Measurements from ENCODE around the gene LDLRAD4. TPM values are rescaled to one million over a fixed set of nuclear protein-coding genes. Genes with fewer than 3 reads are reported as not detected.

Gene LDLRAD4
- total RNA-seq, 1 experiment from 2014 or later: 3.6 TPM

DNA sequence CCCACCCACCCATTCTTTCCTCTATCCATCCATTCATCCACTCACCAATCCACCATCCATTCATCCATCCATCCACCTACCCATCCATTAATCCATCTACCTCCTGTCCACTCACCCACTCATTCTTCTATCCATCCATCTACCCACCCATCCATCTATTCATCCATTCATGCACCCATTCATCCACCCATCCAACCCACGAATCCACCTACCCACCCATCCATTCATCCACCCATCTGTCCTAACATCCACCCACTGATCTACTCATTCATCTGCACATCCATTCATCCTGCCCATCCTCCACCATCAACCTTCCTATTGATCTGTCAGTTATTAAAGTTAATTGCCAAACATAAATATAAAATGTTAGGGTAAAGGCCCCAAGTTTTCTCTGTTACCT is 25.6 kb downstream of the LDLRAD4 start:
- H3K9me3 ChIP-seq (ENCODE audit: low read depth, low read length, poor library complexity, severe bottlenecking): no peaks in the 10 kb centered on the region
- intact Hi-C loops (cut with micrococcal nuclease; ENCODE audit: unreplicated experiment): no loop called here
- DNase-seq (ENCODE audit: low spot score): no peak
- H3K4me1 ChIP-seq (ENCODE audit: insufficient read depth, low read length, poor library complexity, severe bottlenecking): no peaks in the 10 kb centered on the region
- no peaks in the 10 kb centered on the region for H3K36me3 ChIP-seq (ENCODE audit: insufficient read depth, low read length, poor library complexity, severe bottlenecking)
- H3K27me3 ChIP-seq (replicated peaks; ENCODE audit: insufficient read depth, low read depth, low read length, poor library complexity): peaks cover 6% of the 10 kb centered on the region
- BruUV-seq (replicated peaks): no TSS peak
- TF ChIP-seq, protein P1, sequence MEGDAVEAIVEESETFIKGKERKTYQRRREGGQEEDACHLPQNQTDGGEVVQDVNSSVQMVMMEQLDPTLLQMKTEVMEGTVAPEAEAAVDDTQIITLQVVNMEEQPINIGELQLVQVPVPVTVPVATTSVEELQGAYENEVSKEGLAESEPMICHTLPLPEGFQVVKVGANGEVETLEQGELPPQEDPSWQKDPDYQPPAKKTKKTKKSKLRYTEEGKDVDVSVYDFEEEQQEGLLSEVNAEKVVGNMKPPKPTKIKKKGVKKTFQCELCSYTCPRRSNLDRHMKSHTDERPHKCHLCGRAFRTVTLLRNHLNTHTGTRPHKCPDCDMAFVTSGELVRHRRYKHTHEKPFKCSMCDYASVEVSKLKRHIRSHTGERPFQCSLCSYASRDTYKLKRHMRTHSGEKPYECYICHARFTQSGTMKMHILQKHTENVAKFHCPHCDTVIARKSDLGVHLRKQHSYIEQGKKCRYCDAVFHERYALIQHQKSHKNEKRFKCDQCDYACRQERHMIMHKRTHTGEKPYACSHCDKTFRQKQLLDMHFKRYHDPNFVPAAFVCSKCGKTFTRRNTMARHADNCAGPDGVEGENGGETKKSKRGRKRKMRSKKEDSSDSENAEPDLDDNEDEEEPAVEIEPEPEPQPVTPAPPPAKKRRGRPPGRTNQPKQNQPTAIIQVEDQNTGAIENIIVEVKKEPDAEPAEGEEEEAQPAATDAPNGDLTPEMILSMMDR (conservative IDR thresholded peaks at IDR 0.05; ENCODE audit: low read depth, low read length): no peak
- TF ChIP-seq EZH2 (IDR thresholded peaks at IDR 0.05; ENCODE audit: borderline replicate concordance, low read depth, low read length, poor library complexity, severe bottlenecking): no peak
- CTCF ChIA-PET: no interaction called here
- POLR2A ChIA-PET (ENCODE audit: low non-redundant PET): no interaction called here
- H3K27ac ChIP-seq (ENCODE audit: low read depth, low read length, poor library complexity, severe bottlenecking): no peak overlapping the region
- no peak overlapping the region for H3K4me3 ChIP-seq (ENCODE audit: low read depth, low read length, poor library complexity, severe bottlenecking)

DNA sequence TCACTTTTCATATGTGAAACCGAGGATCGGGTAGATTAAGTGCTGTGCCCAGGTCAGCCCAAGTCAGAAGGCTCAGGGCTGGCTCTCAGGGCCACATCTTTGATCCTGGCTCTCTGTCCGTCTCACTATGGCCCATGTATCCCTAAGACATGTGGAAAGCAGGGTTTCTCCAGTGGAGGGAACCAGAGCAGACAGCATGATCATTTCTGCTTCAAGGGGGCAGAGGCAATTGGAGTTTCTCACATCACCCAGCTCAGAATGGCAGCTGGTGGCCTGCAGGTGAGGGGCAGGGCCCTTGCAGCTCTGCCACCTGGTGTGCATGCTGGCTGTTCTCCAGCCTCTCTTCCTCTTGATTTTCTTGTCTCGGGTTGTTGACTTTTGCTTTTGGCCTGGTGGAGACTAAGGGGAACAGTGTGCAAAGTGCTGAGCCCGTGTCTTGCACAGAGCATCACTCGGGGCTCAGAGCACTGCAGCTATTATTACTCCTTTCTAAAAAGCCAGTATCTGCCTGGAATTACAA is 27.0 kb downstream of the LDLRAD4 start:
- Histone ChIP-seq H3K4me3 (ENCODE audit: low read depth, low read length, poor library complexity, severe bottlenecking) (no peak overlapping the region), H3K36me3 (ENCODE audit: insufficient read depth, low read length, poor library complexity, severe bottlenecking) (no peaks in the 10 kb centered on the region), H3K27me3 (replicated peaks; ENCODE audit: insufficient read depth, low read depth, low read length, poor library complexity) (peaks cover 20% of the 10 kb centered on the region), H3K27ac (ENCODE audit: low read depth, low read length, poor library complexity, severe bottlenecking) (no peak overlapping the region), H3K4me1 (ENCODE audit: insufficient read depth, low read length, poor library complexity, severe bottlenecking) (no peaks in the 10 kb centered on the region), H3K9me3 (ENCODE audit: low read depth, low read length, poor library complexity, severe bottlenecking) (no peaks in the 10 kb centered on the region)
- BruUV-seq (replicated peaks): no TSS peak
- no peak for TF ChIP-seq EZH2 (IDR thresholded peaks at IDR 0.05; ENCODE audit: borderline replicate concordance, low read depth, low read length, poor library complexity, severe bottlenecking)
- TF ChIP-seq, protein P1 (conservative IDR thresholded peaks at IDR 0.05; ENCODE audit: low read depth, low read length): no peak
- intact Hi-C loops (cut with micrococcal nuclease; ENCODE audit: unreplicated experiment): no loop called here
- POLR2A ChIA-PET (ENCODE audit: low non-redundant PET): no interaction called here
- CTCF ChIA-PET: no interaction called here
- no peak for DNase-seq (ENCODE audit: low spot score)

DNA sequence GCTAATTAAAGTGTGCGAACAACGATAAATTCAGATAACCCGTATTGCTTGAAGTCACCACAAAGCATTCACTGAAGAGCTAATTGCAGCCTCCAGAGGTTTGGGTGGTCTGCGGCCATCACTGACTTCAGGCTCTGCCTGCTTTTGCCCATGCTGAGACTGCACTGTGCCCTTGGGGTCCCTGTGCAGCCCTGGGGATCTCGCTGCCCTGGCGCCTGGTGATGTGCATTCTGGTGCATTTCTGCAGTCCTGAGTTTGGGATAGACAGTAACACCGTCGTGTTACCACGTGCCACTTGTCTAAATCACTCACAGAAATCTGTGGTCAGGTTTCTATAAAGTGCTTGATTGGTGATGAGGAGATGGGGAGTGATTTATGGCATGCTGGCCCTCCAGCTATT is 27.6 kb downstream of the LDLRAD4 start:
- no peak for DNase-seq (ENCODE audit: low spot score)
- intact Hi-C loops (cut with micrococcal nuclease; ENCODE audit: unreplicated experiment): no loop called here
- no peaks in the 10 kb centered on the region for H3K4me1 ChIP-seq (ENCODE audit: insufficient read depth, low read length, poor library complexity, severe bottlenecking)
- no peaks in the 10 kb centered on the region for H3K9me3 ChIP-seq (ENCODE audit: low read depth, low read length, poor library complexity, severe bottlenecking)
- ChIA-PET POLR2A (ENCODE audit: low non-redundant PET) (no interaction called here), CTCF (no interaction called here)
- H3K27me3 ChIP-seq (replicated peaks; ENCODE audit: insufficient read depth, low read depth, low read length, poor library complexity): peaks cover 25% of the 10 kb centered on the region
- no peak overlapping the region for H3K27ac ChIP-seq (ENCODE audit: low read depth, low read length, poor library complexity, severe bottlenecking)
- TF ChIP-seq, protein P1 (conservative IDR thresholded peaks at IDR 0.05; ENCODE audit: low read depth, low read length): no peak
- no peak for TF ChIP-seq EZH2 (IDR thresholded peaks at IDR 0.05; ENCODE audit: borderline replicate concordance, low read depth, low read length, poor library complexity, severe bottlenecking)
- no peak overlapping the region for H3K4me3 ChIP-seq (ENCODE audit: low read depth, low read length, poor library complexity, severe bottlenecking)
- no peaks in the 10 kb centered on the region for H3K36me3 ChIP-seq (ENCODE audit: insufficient read depth, low read length, poor library complexity, severe bottlenecking)
- BruUV-seq (replicated peaks): no TSS peak

All from A673 (cell line).